ENCODE data around the gene GRIN3A. TPM values are rescaled to one million over a fixed set of nuclear protein-coding genes. Genes with fewer than 3 reads are reported as not detected.

GRIN3A gene
- total and polyA plus RNA-seq, 9 of the 15 experiments (the other 6 are each of a cell fraction or from before 2014, with no cell fraction given): 0.01 to 0.03 TPM; not detected in 7

DNA sequence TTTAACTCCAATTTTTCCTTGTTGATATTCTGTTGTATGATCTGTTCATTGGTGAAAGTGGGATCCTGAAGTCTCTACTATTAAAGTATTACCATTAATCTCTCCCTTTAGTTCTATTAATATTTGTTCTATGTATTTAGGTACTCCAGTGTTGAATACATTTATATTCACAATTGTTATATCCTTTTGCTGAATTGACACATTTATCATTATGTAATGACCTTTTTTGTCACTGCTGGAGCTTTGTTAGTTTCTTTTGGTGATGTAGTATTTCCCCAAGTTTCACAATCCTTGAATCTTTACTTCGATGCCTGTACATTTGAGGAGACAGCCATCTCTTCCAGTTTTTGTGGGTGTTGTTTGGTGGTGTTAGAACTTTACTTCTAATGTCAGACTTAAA, 90.0 kb downstream of the GRIN3A start:
- 0% methylated on average over 1 of the region's 1 CpG for WGBS (ENCODE audit: insufficient coverage, low coverage, missing lambda C conversion rate)
- FAIRE-seq (no peak), DNase-seq (ENCODE audit: extremely low read depth in 1 of 4, low spot score in 3 of 4) (no peak), ATAC-seq (no peak)
- Histone ChIP-seq H2AFZ (ENCODE audit: low read depth, low read length) (no peak overlapping the region), H3K4me3 (no peak overlapping the region), H3K27me3 (ENCODE audit: control insufficient read depth in 2 of 2, insufficient read depth in 2 of 2, low read length in 2 of 2) (no peaks in the 10 kb centered on the region), H3K4me2 (ENCODE audit: insufficient read depth, low read length) (no peak overlapping the region), H3K9me1 (ENCODE audit: control insufficient read depth, insufficient read depth, low read length) (no peaks in the 10 kb centered on the region), H4K20me1 (replicated peaks; ENCODE audit: control insufficient read depth, insufficient read depth, low read length) (no peaks in the 10 kb centered on the region), H3K27ac (ENCODE audit: extremely low read depth, low read depth, low read length) (no peak overlapping the region), H3K79me2 (ENCODE audit: control insufficient read depth, insufficient read depth, low read length) (no peaks in the 10 kb centered on the region), H3K36me3 (ENCODE audit: control insufficient read depth, insufficient read depth, low read length) (no peaks in the 10 kb centered on the region), H3K9ac (ENCODE audit: insufficient read depth in 1 of 2, low read depth in 2 of 2, low read length in 2 of 2) (no peak overlapping the region), H3K4me1 (replicated peaks in 1 of 2; ENCODE audit: control insufficient read depth in 2 of 2, insufficient read depth in 2 of 2, low read length in 2 of 2) (no peaks in the 10 kb centered on the region), H3K9me3 (replicated peaks; ENCODE audit: control insufficient read depth, insufficient read depth, low read depth, low read length) (no peaks in the 10 kb centered on the region)
- ChIA-PET POLR2A (no interaction called here), CTCF (ENCODE audit: low intra/inter-chr PET ratio) (no interaction called here)
- TF ChIP-seq ZNF316 (IDR thresholded peaks at IDR 0.05): peak; percentile 66
- TF ChIP-seq C11orf30 (IDR thresholded peaks at IDR 0.05; ENCODE audit: low read depth): peak; percentile 32; the same call in 1 of the 2 replicates
- no peak for TF ChIP-seq ZNF407 (IDR thresholded peaks at IDR 0.05; ENCODE audit: low read depth)
- intact Hi-C loops (cut with micrococcal nuclease) (no loop called here), in situ Hi-C loops (cut with MboI) (no loop called here)
- BruUV-seq (replicated peaks): no TSS peak
